Uterus (tissue), 4 donors: ENCODE results near the gene SPATA46. TPM values are rescaled to one million over a fixed set of nuclear protein-coding genes. Genes with fewer than 3 reads are reported as not detected.

Experiments
- DNase-seq, 2 donors: peaks; one replicate each; pipeline ENCODE4 v3.0.0-alpha.2; 2019 to 2020
- H3K27ac ChIP-seq, 2 donors: fragments of 200-600 bp; sonication (generic); 1 replicate in 1 of 2; 2 replicates in 1 of 2; pipeline ENCODE4 v1.5.1; 2016 to 2018
- H3K27me3 ChIP-seq, 2 donors: fragments of 200-600 bp; sonication (generic); one replicate each; pipeline ENCODE4 v1.5.1; 2018 to 2019; ENCODE audit warnings: control low read depth in 1 of 2
- H3K36me3 ChIP-seq, 2 donors: fragments of 200-600 bp; sonication (generic); one replicate each; pipeline ENCODE4 v1.5.1; 2019; ENCODE audit warnings: control low read depth in 1 of 2
- H3K4me1 ChIP-seq, 2 donors: fragments of 200-600 bp; sonication (generic); one replicate each; pipeline ENCODE4 v1.5.1; 2018 to 2019; ENCODE audit warnings: control low read depth in 1 of 2
- H3K4me3 ChIP-seq, 2 donors: fragments of 200-600 bp; sonication (generic); 1 replicate in 1 of 2; 2 replicates in 1 of 2; pipeline ENCODE4 v1.5.1; 2018 to 2019; ENCODE audit warnings: mild to moderate bottlenecking in 1 of 2
- H3K9me3 ChIP-seq, 2 donors: fragments of 200-600 bp; sonication (generic); one replicate each; pipeline ENCODE4 v1.5.1; 2019; ENCODE audit warnings: control low read depth in 1 of 2
- CTCF ChIP-seq, 4 experiments: fragments of 200-600 bp in 2 of 4; fragments of 450-650 bp in 2 of 4; sonication (generic) in 2 of 4; IDR thresholded peaks; one replicate each; pipeline ENCODE4 v1.5.1; 2016 to 2019; ENCODE audit warnings: antibody characterized with exemption in 4 of 4, mild to moderate bottlenecking in 2 of 4, moderate library complexity in 1 of 4
- POLR2A ChIP-seq, 2 donors: fragments of 450-650 bp; IDR thresholded peaks; one replicate each; pipeline ENCODE4 v1.6.1; 2016; ENCODE audit warnings: antibody characterized with exemption in 2 of 2, mild to moderate bottlenecking in 1 of 2, moderate library complexity in 1 of 2
- intact Hi-C: fragments of 100-400 bp; cut with DNase I; formaldehyde crosslinking; loops from one replicate; pipeline ENCODE4 v1.15.1; 2023; ENCODE audit warnings: low total_unique reads
- total RNA-seq, 4 donors: library from RNA; depleted of rRNA in 3 of 4; stranded (reverse); fragments of >200 nt in 3 of 4; gene quantifications; one replicate each; pipeline versions ENCODE4 v1.1.0 to v1.2.4, GENCODE V29; 2014 to 2023
- donor health status: DM: yes; HTN: yes; CAD: no.

Gene SPATA46
- total RNA-seq, 4 donors from 2014 or later = not detected

DNA sequence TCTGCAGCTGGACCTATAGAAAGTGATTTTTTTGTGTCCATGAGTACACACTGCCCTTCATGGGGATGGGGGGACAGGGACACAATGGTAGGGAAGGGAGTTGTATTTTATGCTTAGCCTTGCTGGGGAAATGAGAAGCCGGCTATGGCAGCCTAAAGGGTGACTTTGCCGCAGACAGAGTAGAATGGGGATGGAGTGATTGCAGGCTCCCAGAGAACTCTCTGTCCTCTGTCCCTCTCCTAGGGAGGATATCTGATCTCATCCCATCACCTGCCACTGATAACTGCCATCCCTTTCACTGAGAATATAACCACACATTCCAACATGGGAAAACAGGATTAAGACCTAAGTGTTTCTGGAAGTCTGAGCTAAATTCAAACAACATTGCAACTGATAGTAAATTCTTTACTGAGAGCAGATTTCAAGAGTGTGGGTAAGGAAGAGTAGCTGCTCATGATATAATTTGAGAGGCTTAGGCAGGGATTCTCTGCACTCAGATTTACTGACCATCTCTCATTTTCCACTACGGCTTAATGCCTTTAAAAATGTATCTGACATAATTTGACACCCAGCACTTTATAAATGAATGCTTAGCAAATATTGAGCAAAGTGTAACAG, 21.4 kb upstream of the SPATA46 start:
- intact Hi-C loops = no loop called here
- Histone ChIP-seq H3K27ac (no peak overlapping the region), H3K36me3 (no peaks in the 10 kb centered on the region), H3K27me3 (no peaks in the 10 kb centered on the region), H3K9me3 (no peaks in the 10 kb centered on the region), H3K4me3 (no peak overlapping the region), H3K4me1 (no peaks in the 10 kb centered on the region)
- TF ChIP-seq CTCF (IDR thresholded peaks at IDR 0.05) = no peak
- TF ChIP-seq POLR2A (IDR thresholded peaks at IDR 0.05) = no peak
- DNase-seq = no peak

DNA sequence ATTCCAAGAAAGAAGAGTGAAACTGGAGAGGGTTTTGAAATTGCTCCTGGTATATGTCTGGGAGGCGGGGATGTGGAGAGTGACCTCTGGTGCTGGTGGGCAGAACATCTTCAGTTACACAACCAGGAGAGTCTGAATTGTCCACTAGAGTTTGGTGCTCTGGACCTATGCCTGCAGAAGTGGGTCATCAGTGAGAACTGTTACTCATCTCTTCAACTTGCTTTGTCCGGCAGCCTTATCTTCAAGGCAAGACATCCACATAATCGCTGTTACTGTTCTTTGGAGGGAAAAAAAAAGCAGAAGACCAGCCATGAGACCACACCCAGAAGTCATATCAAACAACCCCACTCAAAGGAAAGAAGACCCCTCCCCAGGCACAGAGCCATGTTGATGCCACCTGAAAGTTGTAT, 20.4 kb upstream of the SPATA46 start:
- H3K9me3 ChIP-seq = no peaks in the 10 kb centered on the region
- no peaks in the 10 kb centered on the region for H3K4me1 ChIP-seq
- no peak for TF ChIP-seq POLR2A (IDR thresholded peaks at IDR 0.05)
- no peak for TF ChIP-seq CTCF (IDR thresholded peaks at IDR 0.05)
- no peak overlapping the region for H3K27ac ChIP-seq
- DNase-seq = no peak
- no peak overlapping the region for H3K4me3 ChIP-seq
- H3K27me3 ChIP-seq = no peaks in the 10 kb centered on the region
- no peaks in the 10 kb centered on the region for H3K36me3 ChIP-seq
- intact Hi-C loops = no loop called here

- no peak for TF ChIP-seq POLR2A (IDR thresholded peaks at IDR 0.05)
- H3K9me3 ChIP-seq = no peaks in the 10 kb centered on the region
- intact Hi-C loops = no loop called here
These were observed 19.7 kb upstream of the SPATA46 start for GRCh38 chr1:162396201-162396906.

GRCh38 chr1:162391790-162392563, 15.3 kb upstream of the SPATA46 start:
- no peak overlapping the region for H3K4me3 ChIP-seq
- TF ChIP-seq CTCF (IDR thresholded peaks at IDR 0.05) (peak; percentile 70 to 82 (median 81)), POLR2A (IDR thresholded peaks at IDR 0.05) (no peak)
- intact Hi-C loops = loop anchor here (5.0 kb wide), 1 partner anchor 335 kb away; no protein-coding TSS in a partner anchor
- no peaks in the 10 kb centered on the region for H3K36me3 ChIP-seq
- DNase-seq = no peak
- H3K4me1 ChIP-seq = no peaks in the 10 kb centered on the region
- no peak overlapping the region for H3K27ac ChIP-seq
- no peaks in the 10 kb centered on the region for H3K9me3 ChIP-seq
- no peaks in the 10 kb centered on the region for H3K27me3 ChIP-seq

More at GRCh38 chr1:162396201-162396906, 19.7 kb upstream of the SPATA46 start:
- no peaks in the 10 kb centered on the region for H3K4me1 ChIP-seq
- H3K27ac ChIP-seq = no peak overlapping the region
- no peak for DNase-seq
- no peaks in the 10 kb centered on the region for H3K27me3 ChIP-seq
- no peaks in the 10 kb centered on the region for H3K36me3 ChIP-seq
- H3K4me3 ChIP-seq = no peak overlapping the region

GRCh38 chr1:162390396-162391185, 13.9 kb upstream of the SPATA46 start:
- Histone ChIP-seq H3K36me3 (no peaks in the 10 kb centered on the region), H3K4me3 (no peak overlapping the region), H3K27me3 (no peaks in the 10 kb centered on the region), H3K4me1 (no peaks in the 10 kb centered on the region), H3K27ac (no peak overlapping the region), H3K9me3 (no peaks in the 10 kb centered on the region)
- intact Hi-C loops = loop anchor here (5.0 kb wide), 1 partner anchor 333 kb away; no protein-coding TSS in a partner anchor
- no peak for DNase-seq
- TF ChIP-seq CTCF (IDR thresholded peaks at IDR 0.05) (no peak), POLR2A (IDR thresholded peaks at IDR 0.05) (no peak)
